K562 (cell line): ENCODE measurements around the gene ABT1. TPM values are rescaled to one million over a fixed set of nuclear protein-coding genes. Genes with fewer than 3 reads are reported as not detected.

Experiments used
- ERF ChIP-seq: fragments of 450-650 bp; formaldehyde crosslinking; IDR thresholded peaks from 2 replicates; pipeline ENCODE4 v1.4.0; 2020; ENCODE audit warnings: mild to moderate bottlenecking, mixed read lengths
- KDM1A ChIP-seq, 2 experiments: fragments of 450-650 bp; IDR thresholded peaks; 2 replicates each; pipeline ENCODE4 v1.6.1; 2016; ENCODE audit warnings: mild to moderate bottlenecking in 2 of 2
- LCOR ChIP-seq: sonication (generic); formaldehyde crosslinking; IDR thresholded peaks from 2 replicates; pipeline ENCODE4 v1.8.0; 2022; ENCODE audit warnings: mild to moderate bottlenecking, missing genetic modification reagents
- NONO ChIP-seq, 2 experiments: fragments of 200-400 bp in 1 of 2; fragments of 450-650 bp in 1 of 2; formaldehyde crosslinking in 1 of 2; IDR thresholded peaks; 2 replicates each; pipeline ENCODE4 v1.6.1; 2017; ENCODE audit warnings: low read depth in 2 of 2, mild to moderate bottlenecking in 2 of 2, moderate library complexity in 2 of 2, low read length in 1 of 2
- PPARD ChIP-seq: fragments of 250-450 bp; sonication (Bioruptor Pico); IDR thresholded peaks from 2 replicates; pipeline ENCODE4 v1.8.0; 2022; ENCODE audit warnings: inconsistent platforms, mild to moderate bottlenecking, moderate library complexity
- SRSF9 ChIP-seq: fragments of 200-400 bp; formaldehyde crosslinking; IDR thresholded peaks from 2 replicates; pipeline ENCODE4 v1.6.1; 2017; ENCODE audit warnings: low read depth, low read length, borderline replicate concordance
- ZFP30 ChIP-seq: fragments of 250-450 bp; sonication (Bioruptor Pico); IDR thresholded peaks from 2 replicates; pipeline ENCODE4 v1.8.0; 2022; ENCODE audit warnings: moderate library complexity, mild to moderate bottlenecking, inconsistent platforms, borderline replicate concordance
- ZNF253 ChIP-seq: fragments of 250-450 bp; sonication (Bioruptor Pico); conservative IDR thresholded peaks from 2 replicates; pipeline ENCODE4 v1.6.1; 2021; ENCODE audit warnings: mild to moderate bottlenecking
- ZNF316 ChIP-seq: fragments of 450-650 bp; IDR thresholded peaks from 2 replicates; pipeline ENCODE4 v1.6.1; 2016
- polyA plus RNA-seq, 8 experiments: library from polyadenylated mRNA; depleted of rRNA in 4 of 8; stranded (reverse) in 5 of 8; unstranded in 3 of 8; fragments of >200 nt; fragmentation: Nextera tagmentation in 2 of 8; fragmentation: Illumina TruSeq in 1 of 8; extraction: Ambion mirVana in 2 of 8; extraction: Trizol in 1 of 8; gene quantifications; 2 replicates each; pipeline versions ENCODE4 v1.2.1 to v1.2.3, GENCODE V29; 2011 to 2014; ENCODE audit warnings: inconsistent platforms in 1 of 8, missing spikeins in 1 of 8
- total RNA-seq, 7 experiments: library from RNA; depleted of rRNA in 6 of 7; stranded (reverse); fragments of >200 nt in 6 of 7; fragmentation: Illumina TruSeq in 2 of 7; extraction: Trizol in 2 of 7; gene quantifications; 2 replicates each; pipeline versions ENCODE4 v1.2.1 to v1.2.3, GENCODE V29; 2011 to 2021; ENCODE audit warnings: low replicate concordance in 1 of 7
- TF ChIP-seq, protein P1 (sequence below): sonication (generic); IDR thresholded peaks from 2 replicates; pipeline ENCODE4 v1.6.1; 2016
- TF ChIP-seq, protein P2 (sequence below): fragments of 250-450 bp; sonication (Bioruptor Pico); IDR thresholded peaks from 2 replicates; pipeline ENCODE4 v1.4.0; 2020; ENCODE audit warnings: mild to moderate bottlenecking, moderate library complexity
- TF ChIP-seq, protein P3 (sequence below): fragments of 450-650 bp; IDR thresholded peaks from 2 replicates; pipeline ENCODE4 v1.6.1; 2018; ENCODE audit not compliant: partially characterized antibody
- TF ChIP-seq, protein P4 (sequence below): fragments of 450-650 bp; IDR thresholded peaks from one replicate; pipeline ENCODE4 v1.6.1; 2018; ENCODE audit warnings: mild to moderate bottlenecking, moderate library complexity; ENCODE audit not compliant: partially characterized antibody
- TF ChIP-seq, protein P5 (sequence below): fragments of 450-650 bp; IDR thresholded peaks from 2 replicates; pipeline ENCODE4 v1.6.1; 2016; ENCODE audit warnings: mild to moderate bottlenecking

ABT1 gene
- total and polyA plus RNA-seq, 9 of the 15 experiments (the other 6 are each of a cell fraction or from before 2014, with no cell fraction given): 8.8 to 52.7 (median 40.7) TPM

DNA sequence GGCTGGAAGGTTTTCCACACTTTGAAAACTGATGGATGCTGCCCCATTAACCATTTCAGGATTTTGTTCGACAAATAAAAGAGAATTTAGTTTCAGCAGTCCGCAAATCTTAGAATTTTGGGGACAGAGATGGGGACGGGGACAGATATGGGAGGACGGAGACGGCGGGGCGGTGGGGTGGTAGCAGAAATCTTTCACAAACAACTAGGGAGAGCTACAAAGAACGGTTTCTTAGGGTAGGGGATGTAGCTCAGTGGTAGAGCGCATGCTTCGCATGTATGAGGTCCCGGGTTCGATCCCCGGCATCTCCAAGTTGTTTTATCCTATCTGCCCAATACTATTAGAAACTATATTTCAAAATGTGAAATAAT, 43.5 kb upstream of the ABT1 start (continued):
- TF ChIP-seq, protein P1, sequence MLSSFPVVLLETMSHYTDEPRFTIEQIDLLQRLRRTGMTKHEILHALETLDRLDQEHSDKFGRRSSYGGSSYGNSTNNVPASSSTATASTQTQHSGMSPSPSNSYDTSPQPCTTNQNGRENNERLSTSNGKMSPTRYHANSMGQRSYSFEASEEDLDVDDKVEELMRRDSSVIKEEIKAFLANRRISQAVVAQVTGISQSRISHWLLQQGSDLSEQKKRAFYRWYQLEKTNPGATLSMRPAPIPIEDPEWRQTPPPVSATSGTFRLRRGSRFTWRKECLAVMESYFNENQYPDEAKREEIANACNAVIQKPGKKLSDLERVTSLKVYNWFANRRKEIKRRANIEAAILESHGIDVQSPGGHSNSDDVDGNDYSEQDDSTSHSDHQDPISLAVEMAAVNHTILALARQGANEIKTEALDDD: no peak
- TF ChIP-seq ZFP30 (CRISPR knock-in tag) (no peak), ZNF316 (no peak), NONO (IDR thresholded peaks at IDR 0.05; ENCODE audit: low read depth in 2 of 2, low read length in 1 of 2) (no peak), ERF (CRISPR knock-in tag) (no peak), LCOR (CRISPR knock-in tag) (peak; percentile 77; the same call in 1 of the 2 replicates), KDM1A (IDR thresholded peaks at IDR 0.05) (no peak), PPARD (CRISPR knock-in tag) (no peak), ZNF253 (CRISPR knock-in tag) (no peak), SRSF9 (no peak)
- TF ChIP-seq, protein P2, sequence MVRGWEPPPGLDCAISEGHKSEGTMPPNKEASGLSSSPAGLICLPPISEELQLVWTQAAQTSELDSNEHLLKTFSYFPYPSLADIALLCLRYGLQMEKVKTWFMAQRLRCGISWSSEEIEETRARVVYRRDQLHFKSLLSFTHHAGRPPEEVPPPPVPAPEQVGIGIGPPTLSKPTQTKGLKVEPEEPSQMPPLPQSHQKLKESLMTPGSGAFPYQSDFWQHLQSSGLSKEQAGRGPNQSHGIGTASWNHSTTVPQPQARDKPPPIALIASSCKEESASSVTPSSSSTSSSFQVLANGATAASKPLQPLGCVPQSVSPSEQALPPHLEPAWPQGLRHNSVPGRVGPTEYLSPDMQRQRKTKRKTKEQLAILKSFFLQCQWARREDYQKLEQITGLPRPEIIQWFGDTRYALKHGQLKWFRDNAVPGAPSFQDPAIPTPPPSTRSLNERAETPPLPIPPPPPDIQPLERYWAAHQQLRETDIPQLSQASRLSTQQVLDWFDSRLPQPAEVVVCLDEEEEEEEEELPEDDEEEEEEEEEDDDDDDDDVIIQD (CRISPR knock-in tag): no peak
- TF ChIP-seq, protein P3, sequence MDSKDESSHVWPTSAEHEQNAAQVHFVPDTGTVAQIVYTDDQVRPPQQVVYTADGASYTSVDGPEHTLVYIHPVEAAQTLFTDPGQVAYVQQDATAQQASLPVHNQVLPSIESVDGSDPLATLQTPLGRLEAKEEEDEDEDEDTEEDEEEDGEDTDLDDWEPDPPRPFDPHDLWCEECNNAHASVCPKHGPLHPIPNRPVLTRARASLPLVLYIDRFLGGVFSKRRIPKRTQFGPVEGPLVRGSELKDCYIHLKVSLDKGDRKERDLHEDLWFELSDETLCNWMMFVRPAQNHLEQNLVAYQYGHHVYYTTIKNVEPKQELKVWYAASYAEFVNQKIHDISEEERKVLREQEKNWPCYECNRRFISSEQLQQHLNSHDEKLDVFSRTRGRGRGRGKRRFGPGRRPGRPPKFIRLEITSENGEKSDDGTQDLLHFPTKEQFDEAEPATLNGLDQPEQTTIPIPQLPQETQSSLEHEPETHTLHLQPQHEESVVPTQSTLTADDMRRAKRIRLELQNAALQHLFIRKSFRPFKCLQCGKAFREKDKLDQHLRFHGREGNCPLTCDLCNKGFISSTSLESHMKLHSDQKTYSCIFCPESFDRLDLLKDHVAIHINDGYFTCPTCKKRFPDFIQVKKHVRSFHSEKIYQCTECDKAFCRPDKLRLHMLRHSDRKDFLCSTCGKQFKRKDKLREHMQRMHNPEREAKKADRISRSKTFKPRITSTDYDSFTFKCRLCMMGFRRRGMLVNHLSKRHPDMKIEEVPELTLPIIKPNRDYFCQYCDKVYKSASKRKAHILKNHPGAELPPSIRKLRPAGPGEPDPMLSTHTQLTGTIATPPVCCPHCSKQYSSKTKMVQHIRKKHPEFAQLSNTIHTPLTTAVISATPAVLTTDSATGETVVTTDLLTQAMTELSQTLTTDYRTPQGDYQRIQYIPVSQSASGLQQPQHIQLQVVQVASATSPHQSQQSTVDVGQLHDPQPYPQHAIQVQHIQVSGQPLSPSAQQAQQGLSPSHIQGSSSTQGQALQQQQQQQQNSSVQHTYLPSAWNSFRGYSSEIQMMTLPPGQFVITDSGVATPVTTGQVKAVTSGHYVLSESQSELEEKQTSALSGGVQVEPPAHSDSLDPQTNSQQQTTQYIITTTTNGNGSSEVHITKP: peak; percentile 22
- TF ChIP-seq, protein P4, sequence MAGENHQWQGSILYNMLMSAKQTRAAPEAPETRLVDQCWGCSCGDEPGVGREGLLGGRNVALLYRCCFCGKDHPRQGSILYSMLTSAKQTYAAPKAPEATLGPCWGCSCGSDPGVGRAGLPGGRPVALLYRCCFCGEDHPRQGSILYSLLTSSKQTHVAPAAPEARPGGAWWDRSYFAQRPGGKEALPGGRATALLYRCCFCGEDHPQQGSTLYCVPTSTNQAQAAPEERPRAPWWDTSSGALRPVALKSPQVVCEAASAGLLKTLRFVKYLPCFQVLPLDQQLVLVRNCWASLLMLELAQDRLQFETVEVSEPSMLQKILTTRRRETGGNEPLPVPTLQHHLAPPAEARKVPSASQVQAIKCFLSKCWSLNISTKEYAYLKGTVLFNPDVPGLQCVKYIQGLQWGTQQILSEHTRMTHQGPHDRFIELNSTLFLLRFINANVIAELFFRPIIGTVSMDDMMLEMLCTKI: no peak
- TF ChIP-seq, protein P5, sequence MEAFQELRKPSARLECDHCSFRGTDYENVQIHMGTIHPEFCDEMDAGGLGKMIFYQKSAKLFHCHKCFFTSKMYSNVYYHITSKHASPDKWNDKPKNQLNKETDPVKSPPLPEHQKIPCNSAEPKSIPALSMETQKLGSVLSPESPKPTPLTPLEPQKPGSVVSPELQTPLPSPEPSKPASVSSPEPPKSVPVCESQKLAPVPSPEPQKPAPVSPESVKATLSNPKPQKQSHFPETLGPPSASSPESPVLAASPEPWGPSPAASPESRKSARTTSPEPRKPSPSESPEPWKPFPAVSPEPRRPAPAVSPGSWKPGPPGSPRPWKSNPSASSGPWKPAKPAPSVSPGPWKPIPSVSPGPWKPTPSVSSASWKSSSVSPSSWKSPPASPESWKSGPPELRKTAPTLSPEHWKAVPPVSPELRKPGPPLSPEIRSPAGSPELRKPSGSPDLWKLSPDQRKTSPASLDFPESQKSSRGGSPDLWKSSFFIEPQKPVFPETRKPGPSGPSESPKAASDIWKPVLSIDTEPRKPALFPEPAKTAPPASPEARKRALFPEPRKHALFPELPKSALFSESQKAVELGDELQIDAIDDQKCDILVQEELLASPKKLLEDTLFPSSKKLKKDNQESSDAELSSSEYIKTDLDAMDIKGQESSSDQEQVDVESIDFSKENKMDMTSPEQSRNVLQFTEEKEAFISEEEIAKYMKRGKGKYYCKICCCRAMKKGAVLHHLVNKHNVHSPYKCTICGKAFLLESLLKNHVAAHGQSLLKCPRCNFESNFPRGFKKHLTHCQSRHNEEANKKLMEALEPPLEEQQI: peak; percentile 82
